D721Med (cell line): ENCODE data around the gene TMEM72.

Experiments
- DNase-seq: peaks from one replicate; pipeline ENCODE4 v3.0.0; 2011; ENCODE audit warnings: low spot score; ENCODE audit not compliant: insufficient read length
- FAIRE-seq: peaks from 2 replicates; lab custom pipeline; 2011; peaks lifted over from hg19 to GRCh38; lab: Jason Lieb, UNC
- TF ChIP-seq, protein P1 (sequence below): IDR thresholded peaks from 2 replicates; pipeline ENCODE4 v1.5.1; 2012; ENCODE audit warnings: mild to moderate bottlenecking, control low read depth; ENCODE audit not compliant: insufficient read depth; ENCODE audit errors: missing control alignments

TMEM72 gene

DNA sequence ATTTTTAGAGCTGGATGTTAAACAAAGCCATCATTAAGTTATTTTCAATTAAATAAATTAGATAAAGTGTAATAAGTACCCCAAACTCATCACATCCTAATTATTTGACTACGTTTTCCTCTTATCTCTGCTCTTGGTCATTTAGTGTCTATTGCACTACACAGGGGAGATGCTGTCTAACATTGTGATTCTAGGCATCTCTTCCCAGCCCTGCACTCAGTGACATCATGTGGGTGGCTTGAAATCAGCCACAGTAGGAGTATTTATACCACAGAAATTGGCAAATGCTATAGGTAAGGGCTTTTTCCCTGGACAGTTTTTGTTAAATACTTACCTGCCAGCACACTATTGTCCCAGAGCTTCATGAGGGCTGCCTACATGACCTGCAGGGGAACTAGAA lies 21.3 kb upstream of the TMEM72 start:
- no peak for FAIRE-seq
- TF ChIP-seq, protein P1, sequence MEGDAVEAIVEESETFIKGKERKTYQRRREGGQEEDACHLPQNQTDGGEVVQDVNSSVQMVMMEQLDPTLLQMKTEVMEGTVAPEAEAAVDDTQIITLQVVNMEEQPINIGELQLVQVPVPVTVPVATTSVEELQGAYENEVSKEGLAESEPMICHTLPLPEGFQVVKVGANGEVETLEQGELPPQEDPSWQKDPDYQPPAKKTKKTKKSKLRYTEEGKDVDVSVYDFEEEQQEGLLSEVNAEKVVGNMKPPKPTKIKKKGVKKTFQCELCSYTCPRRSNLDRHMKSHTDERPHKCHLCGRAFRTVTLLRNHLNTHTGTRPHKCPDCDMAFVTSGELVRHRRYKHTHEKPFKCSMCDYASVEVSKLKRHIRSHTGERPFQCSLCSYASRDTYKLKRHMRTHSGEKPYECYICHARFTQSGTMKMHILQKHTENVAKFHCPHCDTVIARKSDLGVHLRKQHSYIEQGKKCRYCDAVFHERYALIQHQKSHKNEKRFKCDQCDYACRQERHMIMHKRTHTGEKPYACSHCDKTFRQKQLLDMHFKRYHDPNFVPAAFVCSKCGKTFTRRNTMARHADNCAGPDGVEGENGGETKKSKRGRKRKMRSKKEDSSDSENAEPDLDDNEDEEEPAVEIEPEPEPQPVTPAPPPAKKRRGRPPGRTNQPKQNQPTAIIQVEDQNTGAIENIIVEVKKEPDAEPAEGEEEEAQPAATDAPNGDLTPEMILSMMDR: no peak

DNA sequence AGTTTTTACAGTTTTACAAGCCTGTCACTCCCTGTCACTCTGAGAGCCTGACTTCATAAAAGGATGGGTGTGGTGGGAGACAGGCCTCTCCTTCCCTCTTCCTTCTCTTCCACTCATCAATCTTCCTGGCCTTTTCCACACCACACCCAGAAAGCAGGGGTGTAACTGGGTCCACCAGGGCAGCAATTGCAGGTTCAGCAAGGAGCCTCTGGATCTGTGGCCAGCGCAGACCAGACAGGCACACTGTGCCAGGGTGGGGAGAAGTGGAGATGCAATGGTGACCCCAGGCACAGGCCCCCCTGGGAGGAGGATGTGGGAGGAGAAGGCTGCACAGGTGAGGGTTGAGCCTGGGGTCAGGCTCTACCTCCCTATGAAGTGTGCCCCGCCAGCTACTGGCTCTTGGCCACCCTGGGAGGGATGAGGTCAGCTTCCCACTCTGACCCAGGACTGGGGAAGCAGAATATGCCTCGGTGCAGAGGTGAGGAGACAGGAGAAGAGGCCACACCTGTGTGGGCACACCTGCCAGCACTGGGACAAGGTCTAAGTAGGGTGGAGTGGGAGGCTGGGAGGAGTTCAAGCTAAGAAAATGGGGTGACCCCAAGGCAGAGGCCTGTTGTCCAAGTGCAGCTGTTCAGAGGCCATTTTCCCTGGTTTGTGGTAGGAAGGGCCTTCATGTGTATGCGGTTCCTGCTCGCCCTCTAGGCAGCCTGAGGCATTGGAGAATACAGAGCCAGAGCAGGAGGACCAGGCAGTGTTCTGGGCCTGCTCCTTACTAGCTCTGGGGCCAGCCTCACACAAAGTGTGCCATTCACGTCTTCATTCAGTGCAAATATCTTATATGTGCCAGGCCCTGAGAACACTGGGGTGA lies 20.2 kb upstream of the TMEM72 start:
- TF ChIP-seq, protein P1: no peak
- FAIRE-seq: no peak

More for the DNA sequence above, 21.3 kb upstream of the TMEM72 start:
- no peak for DNase-seq

DNA sequence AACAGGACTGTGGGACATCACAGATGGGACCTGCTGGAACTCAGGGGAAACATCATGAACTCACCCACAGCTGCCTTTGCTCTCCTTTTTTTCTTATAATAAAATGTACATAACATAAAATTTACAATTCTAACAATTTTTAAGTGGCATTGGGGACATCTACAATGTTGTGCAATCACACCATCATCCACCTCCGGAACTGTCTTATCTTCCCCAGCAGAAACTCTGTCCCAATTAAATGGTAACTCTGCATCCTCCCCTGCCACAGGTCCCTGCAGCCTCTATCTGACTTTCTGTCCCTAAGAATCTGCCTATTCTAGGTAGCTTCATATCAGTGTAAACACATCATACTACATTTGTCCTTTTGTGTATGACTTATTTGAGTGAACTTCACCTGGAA lies 19.4 kb upstream of the TMEM72 start:
- FAIRE-seq (no peak), DNase-seq (no peak)
- TF ChIP-seq, protein P1: no peak

More for the DNA sequence above, 20.2 kb upstream of the TMEM72 start:
- DNase-seq: no peak

DNA sequence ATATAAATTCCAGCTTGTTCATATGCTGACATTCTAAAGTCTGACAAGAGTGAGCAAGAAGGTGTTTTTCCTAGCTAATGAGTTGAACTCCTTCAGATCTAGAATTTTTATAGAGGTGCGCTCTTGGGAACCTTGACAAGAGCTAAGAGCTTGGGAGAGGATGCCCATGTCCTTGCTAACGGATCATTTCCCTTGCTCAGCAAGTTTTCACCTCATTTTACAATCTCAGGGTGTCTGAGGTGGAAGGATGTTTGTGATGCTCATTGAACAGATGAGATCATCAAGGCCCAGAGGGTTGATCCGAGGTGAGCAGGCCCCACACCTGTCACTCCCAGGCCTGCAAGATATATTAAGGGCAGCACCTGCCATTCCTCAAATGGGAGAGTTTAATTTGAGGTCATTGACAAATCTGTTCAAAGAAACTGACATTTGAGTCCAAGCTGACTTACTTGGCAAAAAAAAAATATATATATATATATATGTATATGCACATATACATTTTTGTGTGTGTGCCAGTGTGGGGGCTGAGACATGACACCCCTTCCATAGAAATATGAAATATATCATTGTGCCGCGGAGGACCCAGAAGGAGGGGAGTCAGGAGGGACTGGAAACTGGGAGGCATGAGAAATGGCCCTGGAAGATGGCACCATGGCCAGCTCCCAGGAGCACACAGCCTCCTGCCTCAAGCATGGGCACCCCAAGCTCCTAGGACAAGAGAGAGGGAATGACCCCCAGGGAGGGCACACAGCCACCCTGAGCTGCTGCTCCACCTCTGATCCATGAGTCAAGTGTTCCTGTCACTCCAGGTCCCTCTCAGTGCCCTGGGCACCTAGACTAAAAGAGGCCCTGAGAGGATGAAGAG lies 17.3 kb upstream of the TMEM72 start:
- FAIRE-seq (no peak), DNase-seq (no peak)
- TF ChIP-seq, protein P1: no peak

DNA sequence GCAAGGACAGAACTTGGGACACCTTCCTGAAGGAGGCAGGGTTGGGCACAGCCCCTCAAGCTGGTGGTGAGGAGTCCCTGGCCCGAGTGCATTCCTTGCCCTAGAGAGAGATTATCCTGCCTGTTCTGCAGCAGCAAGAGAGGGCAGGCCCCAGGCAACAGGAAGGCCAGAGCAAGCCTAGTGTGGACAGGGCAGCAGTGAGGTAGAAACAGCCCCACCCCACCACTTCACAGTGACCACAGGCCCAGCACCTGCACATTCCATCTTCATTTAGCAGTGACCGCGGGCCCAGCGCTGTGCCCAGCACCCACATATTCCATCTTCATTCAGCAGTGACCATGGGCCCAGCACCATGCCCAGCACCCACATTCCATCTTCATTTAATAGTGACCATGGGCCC lies 16.4 kb upstream of the TMEM72 start:
- TF ChIP-seq, protein P1: no peak
- FAIRE-seq: no peak

DNA sequence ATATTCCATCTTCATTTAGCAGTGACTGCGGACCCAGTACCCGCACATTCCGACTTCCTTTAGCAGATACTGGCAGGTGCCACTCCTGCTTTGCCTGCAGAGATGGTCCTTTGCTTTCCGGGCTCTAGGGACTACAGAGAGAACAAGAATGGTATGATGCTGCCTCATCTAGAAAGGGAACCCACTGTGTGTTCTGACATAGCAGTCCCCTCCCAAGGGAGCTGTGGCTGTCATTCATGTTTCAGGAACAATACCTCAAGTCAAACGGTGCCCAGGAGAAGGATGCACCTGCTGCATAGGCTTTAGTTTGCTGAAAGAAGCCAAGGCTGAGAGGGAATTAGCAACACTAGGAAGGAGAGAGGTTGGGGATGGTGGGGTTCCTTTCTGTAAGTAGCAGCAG lies 15.9 kb upstream of the TMEM72 start:
- FAIRE-seq (no peak), DNase-seq (no peak)
- TF ChIP-seq, protein P1: no peak

More for the DNA sequence above, 16.4 kb upstream of the TMEM72 start:
- no peak for DNase-seq
